Panc1 (cell line): ENCODE results near the gene APOBEC3F. TPM values are rescaled to one million over a fixed set of nuclear protein-coding genes. Genes with fewer than 3 reads are reported as not detected.

Experiments used
- ATAC-seq: fragments of 200-7000 bp; cut with Tn5 transposase; 2 replicates; pipeline ENCODE4 v1.9.1; 2020; ENCODE audit warnings: mild to moderate bottlenecking, moderate library complexity
- BruUV-seq: library from RNA; stranded (reverse); fragments of 400-500 nt; replicated peaks from 2 replicates; lab custom pipeline; 2021; lab: Mats Ljungman, UMichigan
- CTCF ChIA-PET: fragments of 300-600 bp; sonication (Branson Sonifier 250); formaldehyde crosslinking; loops from one replicate; lab custom pipeline; 2022; ENCODE audit warnings: antibody characterized with exemption; lab: Charles Lee
- POLR2A ChIA-PET: fragments of 300-600 bp; sonication (Branson Sonifier 250); formaldehyde crosslinking; loops from one replicate; lab custom pipeline; 2022; ENCODE audit warnings: antibody characterized with exemption; lab: Charles Lee
- DNase-seq: peaks from one replicate; pipeline ENCODE4 v3.0.0-alpha.2; 2010; ENCODE audit warnings: low read depth, low spot score
- H3K27ac ChIP-seq: 2 replicates; pipeline ENCODE4 v1.5.1; 2011; ENCODE audit warnings: mild to moderate bottlenecking, low read length, inconsistent platforms
- H3K27me3 ChIP-seq: fragments of 200-500 bp; sonication (Bioruptor generic); 2 replicates; pipeline ENCODE4 v1.6.0; 2014; ENCODE audit warnings: low read length, inconsistent platforms; ENCODE audit not compliant: control insufficient read depth, insufficient read depth
- H3K36me3 ChIP-seq: fragments of 200-500 bp; sonication (Bioruptor generic); 2 replicates; pipeline ENCODE4 v1.5.1; 2014; ENCODE audit warnings: inconsistent platforms, mild to moderate bottlenecking, low read length, moderate library complexity; ENCODE audit not compliant: control insufficient read depth, insufficient read depth
- H3K4me1 ChIP-seq: 2 replicates; pipeline ENCODE4 v1.5.1; 2011; ENCODE audit warnings: inconsistent platforms, mild to moderate bottlenecking, low read length, moderate library complexity; ENCODE audit not compliant: control insufficient read depth, insufficient read depth
- H3K4me3 ChIP-seq, 2 experiments: 2 replicates each; pipeline ENCODE4 v1.5.1; 2011 to 2012; ENCODE audit warnings: low read depth in 2 of 2, low read length in 2 of 2, mild to moderate bottlenecking in 2 of 2, inconsistent platforms in 1 of 2, moderate library complexity in 1 of 2
- H3K9me3 ChIP-seq: fragments of 200-500 bp; sonication (Bioruptor generic); 2 replicates; pipeline ENCODE4 v1.5.1; 2014; ENCODE audit warnings: low read depth, mild to moderate bottlenecking, inconsistent platforms, low read length, moderate library complexity; ENCODE audit not compliant: control insufficient read depth, insufficient read depth
- POLR2AphosphoS5 ChIP-seq: IDR thresholded peaks from 2 replicates; pipeline ENCODE4 v1.6.1; 2012; ENCODE audit warnings: mild to moderate bottlenecking, low read depth, low read length, moderate library complexity
- SIN3A ChIP-seq: IDR thresholded peaks from 2 replicates; pipeline ENCODE4 v1.6.1; 2012; ENCODE audit warnings: low read depth, mild to moderate bottlenecking, low read length, moderate library complexity, borderline replicate concordance; ENCODE audit not compliant: insufficient read depth
- TCF7L2 ChIP-seq: IDR thresholded peaks from 2 replicates; pipeline ENCODE4 v1.6.1; 2011; ENCODE audit warnings: mild to moderate bottlenecking, low read depth, low read length, inconsistent platforms
- in situ Hi-C: cut with HindIII; loops from 2 replicates; pipeline ENCODE4 v1.10.0; 2016; ENCODE audit warnings: low sequenced_read_pairs, low pct_unique_long_range_greater_than_20kb
- intact Hi-C: fragments of 100-400 bp; cut with micrococcal nuclease; formaldehyde crosslinking; loops from one replicate; pipeline ENCODE4 v1.10.0; 2022; ENCODE audit not compliant: unreplicated experiment
- total RNA-seq: library from RNA; stranded (reverse); gene quantifications from one replicate; pipeline ENCODE4 v1.2.1, GENCODE V29; 2021; ENCODE audit not compliant: unreplicated experiment
- TF ChIP-seq, protein P1 (sequence below): fragments of 450-650 bp; IDR thresholded peaks from 2 replicates; pipeline ENCODE4 v1.5.1; 2017; ENCODE audit warnings: mild to moderate bottlenecking

APOBEC3F gene
- total RNA-seq, 1 experiment from 2014 or later: 7.7 TPM

DNA sequence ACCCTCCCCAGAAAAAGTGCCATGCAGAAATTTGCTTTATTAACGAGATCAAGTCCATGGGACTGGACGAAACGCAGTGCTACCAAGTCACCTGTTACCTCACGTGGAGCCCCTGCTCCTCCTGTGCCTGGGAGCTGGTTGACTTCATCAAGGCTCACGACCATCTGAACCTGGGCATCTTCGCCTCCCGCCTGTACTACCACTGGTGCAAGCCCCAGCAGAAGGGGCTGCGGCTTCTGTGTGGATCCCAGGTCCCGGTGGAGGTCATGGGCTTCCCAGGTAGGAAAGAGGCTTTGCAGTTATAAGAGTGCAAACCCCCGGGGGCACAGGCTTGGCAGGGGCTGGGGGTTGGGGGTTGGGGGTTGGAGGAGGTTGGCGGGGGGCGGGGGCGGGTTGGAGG, 60.6 kb downstream of the APOBEC3F start:
- no peak overlapping the region for H3K27ac ChIP-seq
- TF ChIP-seq TCF7L2: no peak
- TF ChIP-seq POLR2AphosphoS5: no peak
- TF ChIP-seq SIN3A: no peak
- CTCF ChIA-PET: no interaction called here
- no peaks in the 10 kb centered on the region for H3K36me3 ChIP-seq
- H3K4me1 ChIP-seq: no peaks in the 10 kb centered on the region
- no peaks in the 10 kb centered on the region for H3K9me3 ChIP-seq
- no peak for DNase-seq
- in situ Hi-C loops (no loop called here), intact Hi-C loops (no loop called here)
- H3K27me3 ChIP-seq: no peaks in the 10 kb centered on the region
- POLR2A ChIA-PET: no interaction called here
- no TSS peak for BruUV-seq
- H3K4me3 ChIP-seq: no peak overlapping the region
- no peak for ATAC-seq

DNA sequence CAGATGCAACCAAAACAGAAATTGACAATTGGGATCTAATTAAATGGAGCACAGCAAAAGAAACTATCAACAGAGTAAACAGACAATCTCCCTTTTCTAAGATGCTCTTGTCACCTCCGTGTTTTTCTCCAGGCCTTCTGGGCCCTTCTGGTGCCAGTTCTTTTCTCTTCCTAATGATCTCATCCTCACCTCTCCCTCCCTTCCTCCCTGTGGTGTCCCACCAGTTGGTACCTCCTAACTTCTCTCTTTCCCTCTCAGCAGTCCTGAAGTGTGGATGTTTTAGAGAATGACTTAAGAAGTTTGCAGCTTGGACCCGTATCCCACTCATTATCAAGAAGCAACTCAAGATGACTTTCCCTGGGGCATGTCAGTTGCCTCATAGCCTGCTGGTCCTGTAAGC, 62.8 kb downstream of the APOBEC3F start:
- intact Hi-C loops: no loop called here
- ChIA-PET POLR2A (no interaction called here), CTCF (no interaction called here)
- H3K4me1 ChIP-seq: no peaks in the 10 kb centered on the region
- H3K9me3 ChIP-seq: no peaks in the 10 kb centered on the region
- no peak for DNase-seq
- BruUV-seq: no TSS peak
- no peaks in the 10 kb centered on the region for H3K36me3 ChIP-seq
- ATAC-seq: no peak
- in situ Hi-C loops: no loop called here
- H3K27ac ChIP-seq: no peak overlapping the region
- no peak for TF ChIP-seq POLR2AphosphoS5
- TF ChIP-seq, protein P1, sequence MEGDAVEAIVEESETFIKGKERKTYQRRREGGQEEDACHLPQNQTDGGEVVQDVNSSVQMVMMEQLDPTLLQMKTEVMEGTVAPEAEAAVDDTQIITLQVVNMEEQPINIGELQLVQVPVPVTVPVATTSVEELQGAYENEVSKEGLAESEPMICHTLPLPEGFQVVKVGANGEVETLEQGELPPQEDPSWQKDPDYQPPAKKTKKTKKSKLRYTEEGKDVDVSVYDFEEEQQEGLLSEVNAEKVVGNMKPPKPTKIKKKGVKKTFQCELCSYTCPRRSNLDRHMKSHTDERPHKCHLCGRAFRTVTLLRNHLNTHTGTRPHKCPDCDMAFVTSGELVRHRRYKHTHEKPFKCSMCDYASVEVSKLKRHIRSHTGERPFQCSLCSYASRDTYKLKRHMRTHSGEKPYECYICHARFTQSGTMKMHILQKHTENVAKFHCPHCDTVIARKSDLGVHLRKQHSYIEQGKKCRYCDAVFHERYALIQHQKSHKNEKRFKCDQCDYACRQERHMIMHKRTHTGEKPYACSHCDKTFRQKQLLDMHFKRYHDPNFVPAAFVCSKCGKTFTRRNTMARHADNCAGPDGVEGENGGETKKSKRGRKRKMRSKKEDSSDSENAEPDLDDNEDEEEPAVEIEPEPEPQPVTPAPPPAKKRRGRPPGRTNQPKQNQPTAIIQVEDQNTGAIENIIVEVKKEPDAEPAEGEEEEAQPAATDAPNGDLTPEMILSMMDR: no peak
- no peak for TF ChIP-seq TCF7L2
- H3K27me3 ChIP-seq: no peaks in the 10 kb centered on the region
- H3K4me3 ChIP-seq: no peak overlapping the region

Other genes with a start within 250 kb of the APOBEC3F start
- 10.5 TPM for gene DNAL4, start 246.7 kb upstream of the APOBEC3F start, total RNA-seq
- gene NPTXR, start 196.8 kb upstream of the APOBEC3F start, total RNA-seq: 32.6 TPM
- 98.4 TPM for gene CBX6, start 168.6 kb upstream of the APOBEC3F start, total RNA-seq
- not detected for gene APOBEC3A, start 83.3 kb upstream of the APOBEC3F start, total RNA-seq
- 15.6 TPM for gene APOBEC3B, start 58.5 kb upstream of the APOBEC3F start, total RNA-seq
- gene APOBEC3C, start 26.6 kb upstream of the APOBEC3F start, total RNA-seq: 12.7 TPM
- 3.3 TPM for gene APOBEC3D, start 19.7 kb upstream of the APOBEC3F start, total RNA-seq
- gene APOBEC3G, start 36.4 kb downstream of the APOBEC3F start, total RNA-seq: 4.8 TPM
- not detected for gene APOBEC3H, start 56.4 kb downstream of the APOBEC3F start, total RNA-seq
- gene CBX7, start 111.8 kb downstream of the APOBEC3F start, total RNA-seq: 14.5 TPM
- 78.0 TPM for gene PDGFB, start 204.1 kb downstream of the APOBEC3F start, total RNA-seq